Measurements from ENCODE around the gene GPATCH8.
A peak's percentile ranks its signal among the peaks of the same experiment; 100 is the strongest.
"Not testable (repeated sequence)": the region's sequence is repeated elsewhere in the genome, so short reads cannot be mapped to it uniquely, and the experiment has no call there.

The GPATCH8 gene

GRCh38 chr17:44503147-44504029 lies at the start of gene GPATCH8:
Gene GPATCH8 (minus strand): TSS chr17:44503406. CDS start chr17:44503370, 36 bp downstream.
- DNase-seq, result peak; percentile 70

- no peak for DNase-seq
Observed at GRCh38 chr17:44552361-44552760, 49.2 kb upstream of the GPATCH8 start.

GRCh38 chr17:44549686-44550085 lies 46.5 kb upstream of the GPATCH8 start:
- DNase-seq, result no peak

DNA sequence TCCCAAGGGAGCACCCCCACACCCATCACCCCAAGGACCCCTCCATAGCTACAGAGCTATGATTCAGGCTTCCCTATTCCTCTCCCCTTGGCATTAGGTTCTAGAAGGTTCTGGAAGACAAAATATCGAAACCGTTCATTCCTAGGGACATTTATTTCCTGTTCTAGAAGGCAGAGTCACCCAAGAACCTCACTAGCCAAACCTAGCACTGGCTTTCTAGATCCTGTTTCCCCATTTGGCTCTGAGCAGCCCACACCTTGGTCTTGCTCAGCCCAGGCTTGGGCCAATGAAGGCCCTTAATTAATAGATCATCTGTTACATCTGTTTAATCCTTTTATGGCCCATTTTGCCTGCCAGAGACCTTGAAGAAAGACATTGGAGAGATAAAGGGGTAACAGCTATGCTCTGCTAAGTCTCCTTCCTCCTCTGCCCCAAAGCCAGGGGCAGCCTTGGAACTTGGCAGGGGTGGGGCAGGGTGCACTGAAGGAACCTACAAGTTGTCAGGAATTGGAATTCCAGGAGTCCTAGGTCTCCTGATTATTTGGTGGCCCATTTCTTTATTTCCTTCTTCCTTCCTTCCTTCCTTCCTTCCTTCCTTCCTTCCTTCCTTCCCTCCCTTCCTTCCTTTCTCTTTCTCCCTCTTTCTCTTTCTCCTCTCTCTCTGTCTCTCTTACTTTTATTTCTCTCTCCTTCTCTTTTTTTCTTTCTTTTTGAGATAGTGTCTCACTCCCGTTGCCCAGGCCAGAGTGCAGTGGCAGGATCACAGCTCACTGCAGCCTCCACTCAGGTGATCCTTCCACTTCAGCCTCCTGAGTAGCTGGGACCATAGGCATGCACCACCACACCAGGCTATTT lies 45.4 kb upstream of the GPATCH8 start:
- no peak for DNase-seq

- no peak for DNase-seq
Observed at GRCh38 chr17:44547625-44548267, 44.5 kb upstream of the GPATCH8 start.

- DNase-seq, result no peak
Observed at GRCh38 chr17:44546671-44547606, 43.7 kb upstream of the GPATCH8 start.

DNA sequence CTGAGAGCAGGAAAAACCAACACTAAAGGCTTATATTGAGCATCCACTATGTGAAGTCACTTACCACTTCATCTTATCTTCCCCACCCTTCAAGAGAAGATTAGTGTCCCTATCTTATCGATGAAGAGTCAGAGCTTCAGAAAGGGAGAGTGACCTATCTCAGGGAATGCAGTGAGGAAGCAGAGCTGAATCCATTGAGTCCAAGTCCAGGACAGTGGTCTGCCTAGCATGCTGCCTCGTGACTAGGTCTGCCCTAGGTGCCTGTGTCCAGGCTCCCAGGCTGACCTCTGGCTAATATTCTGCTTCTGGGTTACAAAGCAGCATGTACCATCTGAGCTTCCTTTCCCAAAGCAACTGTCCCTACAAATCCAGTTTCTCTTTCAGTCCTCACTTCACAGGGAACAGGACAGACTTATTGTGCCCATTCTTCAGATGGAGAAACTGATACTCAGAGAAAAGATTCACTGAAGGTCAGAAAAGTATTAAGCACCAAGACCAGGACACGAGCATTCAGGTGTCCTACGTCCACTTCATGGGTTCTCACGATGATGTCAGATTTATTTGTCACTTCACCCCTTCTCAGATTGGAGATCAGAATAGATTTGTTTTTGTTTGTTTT lies 40.8 kb upstream of the GPATCH8 start:
- DNase-seq, result no peak

DNA sequence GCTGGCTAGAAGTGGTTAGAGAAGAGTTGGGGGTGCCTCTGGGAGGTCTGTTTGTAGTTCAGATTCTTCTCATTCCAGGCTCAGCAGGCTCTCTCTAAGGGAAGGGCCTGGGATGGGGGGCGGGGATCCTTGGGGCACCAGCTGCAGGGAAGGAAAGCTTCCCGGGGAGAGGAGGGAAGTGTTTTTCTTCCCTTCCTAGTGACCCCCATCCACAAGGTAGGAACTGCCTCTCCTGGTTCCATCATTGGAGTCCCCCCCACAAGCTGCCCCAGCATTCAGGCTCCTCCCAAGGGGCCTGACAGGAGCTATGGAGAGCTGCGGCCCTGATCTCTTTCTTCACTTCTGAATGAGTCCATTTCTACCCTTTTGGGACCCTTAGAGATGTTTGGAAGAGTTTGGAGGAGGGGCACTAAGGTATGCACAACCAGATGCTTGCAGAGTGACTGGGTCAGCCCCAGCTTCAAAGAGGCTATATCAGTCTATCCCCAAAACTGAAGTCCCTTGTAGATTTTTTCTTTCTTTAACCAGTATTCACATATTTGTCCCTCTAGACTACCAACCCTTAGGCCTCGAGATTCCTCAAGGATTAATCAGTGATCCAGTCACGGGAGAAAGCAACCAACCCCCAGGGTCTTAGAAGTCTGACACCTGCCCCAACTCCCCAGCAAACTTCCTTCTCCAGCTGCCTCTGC lies 40.2 kb upstream of the GPATCH8 start:
- DNase-seq, result peak; percentile 61

DNA sequence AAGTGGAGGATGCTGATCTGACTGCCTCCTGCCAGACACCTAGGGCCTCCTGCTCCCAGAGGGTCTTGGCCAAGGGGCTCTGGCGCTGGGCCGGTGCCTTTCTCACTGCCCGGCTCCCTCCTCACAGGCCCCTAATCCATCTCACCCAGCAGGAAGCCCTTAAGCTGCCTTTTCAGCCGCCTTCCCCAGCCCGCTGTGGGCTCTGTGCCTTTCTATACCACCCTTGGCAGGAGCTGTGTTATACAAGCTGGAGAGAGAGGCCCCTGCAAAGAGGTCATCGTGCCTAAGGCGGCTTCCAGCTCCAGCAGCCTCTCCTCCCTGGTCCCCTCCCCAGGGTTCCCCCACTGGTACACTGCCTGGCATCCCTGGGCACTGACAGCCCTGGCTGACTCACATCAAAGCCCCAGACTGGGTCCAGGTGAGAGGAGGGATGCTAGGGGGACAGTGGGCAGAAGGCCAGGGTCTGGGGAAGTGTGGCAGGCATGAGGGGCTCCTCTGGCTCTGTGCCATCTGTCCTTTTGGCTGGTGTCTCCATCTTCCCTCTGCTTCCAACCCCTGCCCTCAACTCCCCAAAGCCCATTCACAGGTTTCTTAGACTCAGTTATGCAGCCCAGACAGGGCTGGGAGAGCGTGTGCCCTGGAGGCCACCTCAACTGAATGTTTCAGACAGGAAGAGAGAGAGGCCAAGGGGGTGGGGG lies 38.8 kb upstream of the GPATCH8 start:
- DNase-seq, result no peak

DNA sequence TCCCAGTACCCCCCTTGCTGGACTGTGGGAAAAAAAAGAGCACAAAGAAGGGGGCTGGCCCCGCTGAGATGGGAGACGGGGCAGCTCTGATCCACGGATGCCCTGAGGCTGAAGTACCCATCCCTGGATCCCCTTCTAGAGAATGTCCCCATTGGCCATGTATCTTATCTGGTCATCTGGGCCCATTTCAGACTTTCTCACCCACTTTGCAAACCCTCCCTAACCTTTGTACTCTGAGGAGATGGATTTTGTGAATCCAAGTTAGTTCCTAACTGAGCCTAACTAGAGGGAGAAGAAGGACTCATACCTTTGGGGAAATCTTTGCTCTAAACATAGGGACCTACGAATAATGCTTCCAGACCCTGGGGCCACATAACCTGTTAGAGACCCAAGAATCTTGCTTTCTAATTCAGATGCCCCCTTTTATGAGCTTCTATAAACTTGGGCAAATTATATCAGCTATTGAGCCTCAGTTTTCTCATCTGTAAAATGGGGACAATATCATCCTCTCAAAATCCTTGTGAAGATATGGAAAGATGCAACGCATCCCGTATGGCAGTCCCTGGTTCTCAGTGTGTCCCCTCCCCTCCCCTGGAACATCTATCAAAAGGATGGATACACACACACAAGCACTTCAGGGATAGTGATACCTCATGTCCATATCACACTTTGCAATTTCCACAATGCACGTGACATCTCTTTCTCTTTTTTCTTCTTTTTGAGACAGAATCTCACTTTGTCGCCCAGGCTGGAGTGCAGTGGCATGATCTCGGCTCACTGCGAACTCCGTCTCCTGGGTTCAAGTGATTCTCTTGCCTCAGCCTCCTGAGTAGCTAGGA lies 37.3 kb upstream of the GPATCH8 start:
- no peak for DNase-seq

- no peak for DNase-seq
Observed at GRCh38 chr17:44539673-44540072, 36.5 kb upstream of the GPATCH8 start.

DNA sequence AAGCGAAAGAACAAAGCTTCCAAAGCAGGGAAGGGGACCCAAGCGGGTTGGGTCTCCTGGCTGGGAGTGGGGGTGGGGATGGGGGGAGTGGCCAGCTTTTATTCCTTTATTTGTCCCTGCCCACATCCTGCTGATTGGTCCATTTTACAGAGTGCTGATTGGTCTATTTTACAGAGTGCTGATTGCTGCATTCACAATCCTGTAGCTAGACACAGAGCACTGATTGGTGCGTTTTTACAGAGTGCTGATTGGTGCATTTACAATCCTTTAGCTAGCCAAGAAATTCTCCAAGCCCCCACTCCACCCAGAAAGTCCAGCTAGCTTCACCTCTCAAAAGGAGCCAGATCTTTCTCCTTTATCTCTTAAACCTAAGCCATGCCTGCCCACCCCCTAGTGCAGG lies 34.7 kb upstream of the GPATCH8 start:
- DNase-seq, result not testable (repeated sequence)

GRCh38 chr17:44536090-44536953 lies 33.1 kb upstream of the GPATCH8 start:
- DNase-seq, result no peak

GRCh38 chr17:44533533-44534246 lies 30.5 kb upstream of the GPATCH8 start:
- DNase-seq, result peak; percentile 88

DNA sequence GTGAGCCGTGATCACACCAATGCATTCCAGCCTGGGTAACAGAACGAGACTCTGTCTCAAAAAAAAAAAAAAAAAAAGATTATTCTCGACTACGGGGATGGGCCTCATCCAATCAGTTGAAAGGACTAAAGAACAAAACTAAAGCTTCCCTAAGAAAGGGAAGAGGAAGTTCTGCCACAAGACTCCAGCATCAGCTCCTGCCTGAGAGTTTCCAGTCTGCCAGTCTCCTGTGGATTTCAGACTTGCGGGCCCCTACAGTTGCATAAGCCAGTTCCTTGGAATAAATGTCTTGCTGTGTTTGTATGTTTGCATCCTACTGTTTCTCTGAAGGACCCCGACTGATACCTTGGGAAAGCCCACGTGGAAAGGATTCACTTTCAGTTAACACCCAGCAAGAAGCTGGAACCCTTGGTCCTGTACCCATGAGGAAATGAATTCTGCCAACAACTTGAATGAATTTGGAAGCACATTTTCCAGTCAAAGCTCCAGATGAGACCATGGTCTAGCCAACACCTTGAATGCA lies 27.8 kb upstream of the GPATCH8 start:
- DNase-seq, result no peak

- no peak for DNase-seq
Observed at GRCh38 chr17:44529864-44530263, 26.7 kb upstream of the GPATCH8 start.

DNA sequence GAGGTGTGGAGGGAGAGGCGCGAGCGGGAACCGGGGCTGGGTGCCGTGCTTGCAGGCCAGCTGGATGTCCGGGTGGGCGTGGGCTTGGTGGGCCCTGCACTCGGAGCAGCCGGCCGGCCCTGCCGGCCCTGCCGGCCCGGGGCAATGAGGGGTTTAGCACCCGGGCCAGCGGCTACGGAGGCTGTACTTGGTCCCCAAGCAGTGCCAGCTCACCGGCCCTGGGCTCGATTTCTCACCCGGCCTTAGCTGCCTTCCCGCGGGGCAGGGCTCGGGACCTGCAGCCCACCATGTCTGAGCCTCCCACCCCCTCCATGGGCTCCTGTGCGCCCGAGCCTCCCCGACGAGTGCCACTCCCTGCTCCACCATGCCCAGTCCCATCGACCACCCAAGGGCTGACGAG lies 24.7 kb upstream of the GPATCH8 start:
- DNase-seq, result no peak

DNA sequence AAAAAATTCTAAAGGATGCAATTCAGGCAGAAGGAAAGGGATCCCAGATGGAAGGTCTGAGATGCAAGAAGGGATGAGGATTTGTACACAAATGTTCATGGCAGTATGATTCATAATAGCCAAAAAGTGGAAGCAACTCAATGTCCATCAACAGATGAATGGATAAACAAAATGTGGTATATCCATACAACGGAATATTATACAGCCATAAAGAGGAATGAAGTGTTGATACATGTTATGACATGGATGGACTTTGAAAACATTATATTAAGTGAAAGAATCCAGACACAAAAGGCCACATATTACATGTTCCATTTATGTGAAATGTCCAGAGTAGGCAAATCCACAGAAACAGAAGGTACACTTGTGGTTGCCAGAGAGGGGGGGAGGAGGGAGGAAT lies 23.9 kb upstream of the GPATCH8 start:
- no peak for DNase-seq
